GM06990 (cell line): ENCODE data around the gene DACH1.

Source experiments
- DNase-seq: peaks from one replicate; pipeline ENCODE4 v3.0.0-alpha.2; 2011; ENCODE audit not compliant: insufficient read length; ENCODE audit errors: extremely low read depth
- H3K27me3 ChIP-seq: replicated peaks from 2 replicates; pipeline ENCODE4 v1.6.0; 2011; ENCODE audit warnings: low read length; ENCODE audit not compliant: control insufficient read depth, insufficient read depth
- H3K36me3 ChIP-seq: 2 replicates; pipeline ENCODE4 v1.5.1; 2011; ENCODE audit warnings: low read length; ENCODE audit not compliant: control insufficient read depth, insufficient read depth
- H3K4me3 ChIP-seq: replicated peaks from 2 replicates; pipeline ENCODE4 v1.5.1; 2011; ENCODE audit warnings: low read depth, mild to moderate bottlenecking, control low read depth, low read length
- TF ChIP-seq, protein P1 (sequence below): IDR thresholded peaks from 2 replicates; pipeline ENCODE4 v1.5.1; 2011; ENCODE audit warnings: low read length, control low read depth, mild to moderate bottlenecking, inconsistent platforms; ENCODE audit not compliant: insufficient read depth, poor library complexity, severe bottlenecking

DACH1 gene

DNA sequence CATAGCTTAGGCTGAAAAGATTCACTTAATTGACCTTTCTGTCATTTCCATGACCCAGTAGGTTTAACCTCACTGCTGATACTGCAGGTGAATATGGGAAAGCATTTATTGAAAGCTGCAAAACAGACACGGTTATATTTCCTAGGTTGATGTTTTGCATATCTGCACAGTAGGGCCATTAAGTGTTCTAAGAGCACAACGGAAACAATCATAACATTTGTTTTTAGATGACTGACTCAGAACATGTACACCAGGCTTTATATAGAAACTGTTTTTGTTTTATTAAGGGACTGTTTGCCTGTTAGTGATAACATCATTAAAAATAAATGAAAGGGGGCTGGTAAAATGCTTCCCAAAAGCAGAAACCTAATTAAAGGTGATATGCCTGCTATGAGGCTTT, 367.8 kb downstream of the DACH1 start:
- Histone ChIP-seq H3K36me3 (no peaks in the 10 kb centered on the region), H3K4me3 (no peak overlapping the region), H3K27me3 (no peaks in the 10 kb centered on the region)
- TF ChIP-seq, protein P1, sequence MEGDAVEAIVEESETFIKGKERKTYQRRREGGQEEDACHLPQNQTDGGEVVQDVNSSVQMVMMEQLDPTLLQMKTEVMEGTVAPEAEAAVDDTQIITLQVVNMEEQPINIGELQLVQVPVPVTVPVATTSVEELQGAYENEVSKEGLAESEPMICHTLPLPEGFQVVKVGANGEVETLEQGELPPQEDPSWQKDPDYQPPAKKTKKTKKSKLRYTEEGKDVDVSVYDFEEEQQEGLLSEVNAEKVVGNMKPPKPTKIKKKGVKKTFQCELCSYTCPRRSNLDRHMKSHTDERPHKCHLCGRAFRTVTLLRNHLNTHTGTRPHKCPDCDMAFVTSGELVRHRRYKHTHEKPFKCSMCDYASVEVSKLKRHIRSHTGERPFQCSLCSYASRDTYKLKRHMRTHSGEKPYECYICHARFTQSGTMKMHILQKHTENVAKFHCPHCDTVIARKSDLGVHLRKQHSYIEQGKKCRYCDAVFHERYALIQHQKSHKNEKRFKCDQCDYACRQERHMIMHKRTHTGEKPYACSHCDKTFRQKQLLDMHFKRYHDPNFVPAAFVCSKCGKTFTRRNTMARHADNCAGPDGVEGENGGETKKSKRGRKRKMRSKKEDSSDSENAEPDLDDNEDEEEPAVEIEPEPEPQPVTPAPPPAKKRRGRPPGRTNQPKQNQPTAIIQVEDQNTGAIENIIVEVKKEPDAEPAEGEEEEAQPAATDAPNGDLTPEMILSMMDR, result no peak
- no peak for DNase-seq

DNA sequence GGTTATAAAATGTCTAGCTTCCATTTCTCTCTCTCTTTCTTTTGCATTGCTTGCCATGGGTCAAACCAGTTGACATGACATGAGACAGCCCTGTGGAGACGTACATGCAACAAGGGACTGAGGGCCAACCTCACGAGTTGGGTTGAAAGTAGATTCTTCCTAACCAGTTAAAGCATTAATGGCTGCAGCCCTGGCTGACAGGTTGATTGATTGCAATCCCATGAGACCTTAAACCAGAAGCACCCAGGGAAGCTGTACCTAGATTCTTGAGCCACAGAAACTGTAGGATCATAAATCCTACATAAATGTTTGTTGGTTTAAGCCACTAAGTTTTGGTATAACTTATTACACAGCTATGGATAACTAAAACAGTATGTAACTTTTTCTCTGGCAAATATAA, 373.8 kb downstream of the DACH1 start:
- Histone ChIP-seq H3K27me3 (no peaks in the 10 kb centered on the region), H3K4me3 (no peak overlapping the region), H3K36me3 (no peaks in the 10 kb centered on the region)
- TF ChIP-seq, protein P1, result no peak
- no peak for DNase-seq

DNA sequence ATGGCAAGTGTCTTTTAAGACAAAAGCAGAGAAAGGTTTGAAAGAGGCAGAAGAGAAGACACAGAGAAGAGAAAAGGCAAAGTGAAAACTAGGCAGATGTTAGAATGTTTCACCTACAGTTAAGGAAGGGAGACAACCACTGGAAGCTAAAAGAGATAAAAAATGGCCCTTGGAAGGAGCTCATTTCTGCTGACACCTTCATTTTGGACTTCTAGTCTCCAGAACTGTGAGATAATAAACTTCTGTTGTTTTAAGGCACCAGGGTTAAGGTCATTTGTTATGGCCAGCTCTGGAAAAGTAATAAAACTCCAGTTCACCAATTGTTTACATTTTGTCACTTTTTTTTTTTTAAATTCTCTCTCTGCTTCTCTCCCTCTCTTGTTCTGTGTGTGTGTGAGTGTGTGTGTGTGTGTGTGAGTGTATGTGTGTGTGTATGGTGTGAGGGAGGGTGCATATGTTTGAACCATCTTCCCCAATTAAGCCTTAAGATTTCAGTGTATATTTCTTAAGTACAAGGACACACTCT, 374.6 kb downstream of the DACH1 start:
- no peak for DNase-seq
- TF ChIP-seq, protein P1, result no peak
- no peaks in the 10 kb centered on the region for H3K27me3 ChIP-seq
- no peak overlapping the region for H3K4me3 ChIP-seq
- H3K36me3 ChIP-seq, result no peaks in the 10 kb centered on the region

DNA sequence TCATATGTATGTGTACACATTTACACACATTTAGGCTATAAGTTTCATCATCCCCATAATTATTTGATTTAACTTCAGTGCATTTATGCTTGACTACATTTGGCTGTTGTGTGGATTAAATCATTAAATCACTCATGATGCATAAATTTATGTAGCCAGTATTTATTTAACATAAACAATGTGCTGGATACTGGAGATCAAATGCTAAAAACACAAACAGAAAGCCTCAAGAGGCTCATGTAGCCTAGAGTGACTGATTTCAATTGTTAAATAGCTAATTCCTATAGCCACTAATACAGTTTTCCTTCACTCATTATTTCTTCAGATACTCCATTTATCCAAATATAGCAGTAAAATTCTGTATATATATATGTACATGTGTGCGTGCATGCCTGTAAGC, 376.0 kb downstream of the DACH1 start:
- DNase-seq, result no peak
- Histone ChIP-seq H3K27me3 (no peaks in the 10 kb centered on the region), H3K4me3 (no peak overlapping the region), H3K36me3 (no peaks in the 10 kb centered on the region)
- TF ChIP-seq, protein P1, result no peak

DNA sequence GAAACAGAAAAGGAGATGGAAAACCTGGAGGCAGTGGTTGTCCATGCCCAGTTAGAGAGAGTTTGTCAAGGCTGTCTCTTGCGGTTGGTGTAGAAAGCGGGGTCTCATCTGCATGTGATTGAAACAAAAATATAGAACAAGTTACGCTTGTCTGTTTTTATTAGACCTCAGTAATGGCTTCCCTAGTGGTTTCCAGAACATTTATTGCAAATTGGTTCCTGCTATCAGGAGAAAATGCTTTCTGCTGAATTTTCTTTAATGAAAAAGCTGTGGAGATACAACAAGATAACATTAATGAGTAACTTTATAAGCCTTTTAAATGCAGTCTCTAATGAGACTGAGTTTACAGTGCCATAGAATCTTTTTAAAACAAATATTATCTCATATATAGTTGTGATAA, 378.0 kb downstream of the DACH1 start:
- TF ChIP-seq, protein P1, result no peak

DNA sequence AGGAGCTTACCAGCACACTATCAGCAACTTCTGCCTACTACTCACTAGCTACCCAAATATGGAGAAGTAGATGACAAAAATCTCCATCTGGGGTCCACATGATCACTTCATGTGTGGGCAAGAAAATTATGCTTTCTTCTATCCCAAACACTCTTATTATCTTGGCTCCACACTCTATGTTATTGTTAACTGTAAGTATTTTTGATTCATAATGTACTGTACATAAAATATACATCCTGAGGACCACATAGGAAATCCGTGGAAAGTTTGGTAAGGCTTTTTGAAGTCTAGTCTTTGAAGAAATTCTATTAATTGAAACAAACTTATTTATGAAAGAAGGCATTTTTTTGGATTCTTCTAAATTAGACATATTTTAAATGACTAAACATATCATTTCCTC, 378.8 kb downstream of the DACH1 start:
- no peaks in the 10 kb centered on the region for H3K36me3 ChIP-seq
- H3K27me3 ChIP-seq, result no peaks in the 10 kb centered on the region
- TF ChIP-seq, protein P1, result no peak
- H3K4me3 ChIP-seq, result no peak overlapping the region
- no peak for DNase-seq

More for the DNA sequence above, 378.0 kb downstream of the DACH1 start:
- no peak overlapping the region for H3K4me3 ChIP-seq
- H3K27me3 ChIP-seq, result no peaks in the 10 kb centered on the region
- no peak for DNase-seq
- no peaks in the 10 kb centered on the region for H3K36me3 ChIP-seq
